ENCODE results near the gene FAF2.

FAF2 gene

GRCh38 chr5:176524987-176525386 lies 76.8 kb downstream of the FAF2 start:
- TF ChIP-seq CTCF (IDR thresholded peaks at IDR 0.05; ENCODE audit: low read length, missing control alignments): no peak
- no peak overlapping the region for H3K4me3 ChIP-seq (replicated peaks; ENCODE audit: low read depth, low read length)
- no peak for DNase-seq (ENCODE audit: low read depth)

- TF ChIP-seq CTCF (IDR thresholded peaks at IDR 0.05; ENCODE audit: low read length, missing control alignments): no peak
- H3K4me3 ChIP-seq (replicated peaks; ENCODE audit: low read depth, low read length): no peak overlapping the region
Measured at GRCh38 chr5:176525677-176526076, 77.5 kb downstream of the FAF2 start.

GRCh38 chr5:176526462-176526861 lies 78.3 kb downstream of the FAF2 start:
- no peak for DNase-seq (ENCODE audit: low read depth)
- TF ChIP-seq CTCF (IDR thresholded peaks at IDR 0.05; ENCODE audit: low read length, missing control alignments): no peak
- H3K4me3 ChIP-seq (replicated peaks; ENCODE audit: low read depth, low read length): no peak overlapping the region

More at GRCh38 chr5:176525677-176526076, 77.5 kb downstream of the FAF2 start:
- no peak for DNase-seq (ENCODE audit: low read depth)

GRCh38 chr5:176527246-176528222 lies 79.3 kb downstream of the FAF2 start:
- H3K4me3 ChIP-seq (replicated peaks; ENCODE audit: low read depth, low read length): no peak overlapping the region
- no peak for DNase-seq (ENCODE audit: low read depth)
- TF ChIP-seq CTCF (IDR thresholded peaks at IDR 0.05; ENCODE audit: low read length, missing control alignments): no peak

GRCh38 chr5:176528301-176528700 lies 80.1 kb downstream of the FAF2 start:
- H3K4me3 ChIP-seq (replicated peaks; ENCODE audit: low read depth, low read length): no peak overlapping the region
- no peak for DNase-seq (ENCODE audit: low read depth)
- TF ChIP-seq CTCF (IDR thresholded peaks at IDR 0.05; ENCODE audit: low read length, missing control alignments): no peak

GRCh38 chr5:176528761-176529115 lies 80.6 kb downstream of the FAF2 start:
- H3K4me3 ChIP-seq (replicated peaks; ENCODE audit: low read depth, low read length): no peak overlapping the region
- TF ChIP-seq CTCF (IDR thresholded peaks at IDR 0.05; ENCODE audit: low read length, missing control alignments): no peak
- DNase-seq (ENCODE audit: low read depth): no peak

Measured in fibroblast of pulmonary artery (primary cell).